ENCODE results near the gene GFAP.
A peak's percentile ranks its signal among the peaks of the same experiment; 100 is the strongest.

The GFAP gene

DNA sequence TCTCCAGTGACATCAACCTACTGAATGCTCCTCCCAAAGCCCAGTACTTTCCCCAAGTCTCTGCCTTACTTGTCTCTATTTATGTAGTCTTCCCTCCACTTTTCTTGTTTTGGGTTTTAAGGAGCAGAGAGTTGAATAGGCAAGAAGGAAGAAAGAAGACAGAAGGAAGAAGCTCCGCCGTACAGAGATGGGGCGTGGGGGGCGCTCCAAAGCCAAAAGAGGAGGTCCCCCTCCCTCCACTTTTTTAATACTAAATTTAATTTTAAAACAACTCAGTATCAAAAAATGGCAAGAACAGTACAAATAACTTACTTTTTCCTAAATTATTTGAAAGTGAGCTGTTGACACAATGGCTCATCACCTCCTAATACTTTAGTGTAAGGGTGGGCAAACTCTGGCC is 20.7 kb downstream of the GFAP start:
- no peak for DNase-seq

DNA sequence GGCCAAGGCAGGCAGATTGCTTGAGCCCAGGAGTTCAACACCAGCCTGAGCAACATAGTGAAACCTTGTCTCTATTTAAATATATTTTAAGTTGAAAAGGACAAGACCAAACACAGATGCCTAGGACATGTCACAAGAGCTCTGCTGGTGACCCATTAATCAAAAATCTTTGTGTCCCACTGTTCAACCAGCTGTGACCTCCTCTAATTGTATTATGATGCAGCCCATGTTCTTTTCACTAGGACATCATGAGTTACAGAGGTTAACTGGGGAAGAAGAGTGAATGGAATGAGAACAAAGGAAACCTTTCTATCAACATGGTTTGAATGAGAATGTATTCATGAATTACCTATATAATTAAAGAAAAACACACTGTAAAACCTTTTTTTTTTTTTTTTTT is 23.1 kb downstream of the GFAP start:
- no peak for DNase-seq

DNA sequence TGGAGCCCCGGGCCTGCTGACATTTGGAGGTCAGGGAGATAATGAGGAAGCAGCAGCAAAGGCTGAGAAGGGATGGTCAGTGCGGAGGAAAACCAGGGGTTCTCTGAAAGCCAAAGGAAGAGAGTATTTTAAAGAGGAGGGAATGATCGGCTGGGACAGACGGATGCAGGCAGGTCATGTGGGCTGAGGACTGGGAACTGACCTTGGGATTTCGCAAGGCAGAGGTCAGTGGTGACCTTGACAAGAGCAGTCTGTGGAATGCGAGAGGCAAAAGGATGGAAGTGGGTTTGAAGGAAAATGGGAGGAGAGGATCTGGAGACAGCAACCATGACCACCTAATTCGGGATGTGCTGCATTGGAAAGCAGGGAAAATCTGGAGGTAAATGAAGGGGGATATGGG is 26.3 kb downstream of the GFAP start:
- DNase-seq: no peak

DNA sequence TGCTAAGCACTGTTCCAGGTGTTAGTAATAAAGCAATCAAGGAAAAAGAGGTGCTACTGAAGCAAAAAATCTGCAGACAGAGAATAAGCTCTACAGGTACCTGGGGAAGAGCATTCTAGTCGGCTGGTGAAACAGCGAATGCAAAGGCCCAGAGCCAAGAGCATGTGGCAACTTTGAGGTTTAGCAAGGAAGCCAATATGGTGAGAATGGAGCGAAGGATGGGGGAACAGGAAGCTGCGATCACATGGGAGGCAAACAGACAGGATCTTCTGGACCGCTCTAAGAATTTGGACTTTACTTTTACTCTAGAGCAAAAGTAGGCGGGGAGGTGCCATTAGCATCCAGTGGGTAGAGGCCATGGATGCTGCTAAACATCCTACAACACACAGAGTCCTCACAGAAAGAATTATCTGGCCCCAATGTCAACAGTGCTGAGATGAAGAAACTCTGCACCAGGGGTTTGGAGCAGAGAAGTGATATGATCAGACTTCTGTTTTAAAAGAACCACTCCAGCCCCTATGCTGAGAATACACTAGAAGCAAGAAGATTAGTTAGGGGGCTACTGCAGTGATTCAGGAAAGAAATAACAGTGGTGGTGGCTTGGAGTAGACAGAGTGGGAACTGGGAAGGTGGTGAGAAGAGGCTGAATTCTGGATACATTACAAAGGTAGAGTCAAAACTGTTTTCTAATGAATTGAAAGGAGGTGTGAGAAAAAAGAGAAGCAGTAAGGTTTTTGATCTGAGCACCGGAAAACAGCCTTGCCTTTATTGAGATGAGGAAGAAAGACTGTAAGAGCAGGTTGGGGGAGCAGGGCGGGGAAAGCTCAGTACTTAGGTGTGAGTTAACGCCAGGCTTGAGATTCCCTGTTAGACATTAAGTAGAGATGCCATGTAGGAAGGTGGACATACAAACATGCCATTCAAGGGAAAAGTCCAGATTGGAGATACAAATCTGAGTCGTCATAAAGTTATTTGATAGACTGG is 27.0 kb downstream of the GFAP start:
- no peak for DNase-seq

DNA sequence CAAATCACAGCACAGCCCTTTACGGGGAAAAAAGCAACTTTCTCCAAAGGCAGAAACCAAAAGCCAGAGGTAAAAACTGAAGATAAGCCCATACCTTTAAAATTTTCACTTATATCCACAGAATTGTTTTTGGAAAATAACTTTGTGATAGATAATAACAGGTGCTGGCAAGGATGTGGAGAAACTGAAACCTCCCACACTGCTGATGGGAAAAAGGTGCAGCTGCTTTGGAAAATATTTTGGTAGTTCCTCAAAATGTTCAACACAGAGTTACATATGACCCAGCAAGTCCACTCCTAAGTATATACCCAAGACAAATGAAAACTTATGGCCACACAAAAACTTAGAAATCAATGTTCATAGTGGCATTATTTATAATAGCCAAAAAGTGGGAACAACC is 28.3 kb downstream of the GFAP start:
- no peak for DNase-seq

DNA sequence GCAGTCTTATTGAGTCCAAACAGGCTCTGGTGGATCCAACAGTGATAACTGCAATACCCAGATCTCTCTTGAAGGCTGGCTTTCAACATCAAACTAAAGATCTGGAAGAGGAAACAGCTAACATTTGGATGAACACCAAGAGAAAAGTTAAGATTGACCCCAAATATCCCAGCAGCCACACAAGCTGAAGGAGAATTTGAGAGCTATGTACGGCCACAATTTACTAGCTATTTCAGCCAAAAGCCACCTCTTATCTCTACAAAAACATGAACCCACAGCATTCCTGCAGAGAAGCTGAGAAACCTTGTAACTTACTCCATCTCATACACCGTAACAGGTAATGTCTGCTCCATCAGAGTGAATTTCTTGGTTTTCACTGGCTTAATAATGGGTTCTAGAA is 30.4 kb downstream of the GFAP start:
- DNase-seq: no peak

DNA sequence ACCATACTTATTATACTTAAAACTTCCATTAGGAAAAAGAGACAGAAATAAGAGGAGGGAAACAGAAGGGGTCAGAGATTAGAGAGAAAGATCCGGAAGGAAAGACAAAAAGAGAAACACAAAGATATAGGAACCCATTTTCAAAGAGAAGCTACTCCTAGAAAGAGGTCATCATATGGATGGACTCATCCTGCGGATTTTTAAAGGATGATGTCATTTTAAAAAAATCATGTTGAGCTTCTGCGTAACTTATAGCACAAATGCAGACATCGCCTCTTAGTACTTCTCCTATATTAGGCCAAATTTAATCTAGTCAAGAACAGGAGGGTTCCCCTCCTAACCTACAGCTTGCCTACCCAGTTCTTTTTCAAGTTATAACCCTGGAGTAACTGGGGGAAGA is 34.2 kb downstream of the GFAP start:
- DNase-seq: no peak

DNA sequence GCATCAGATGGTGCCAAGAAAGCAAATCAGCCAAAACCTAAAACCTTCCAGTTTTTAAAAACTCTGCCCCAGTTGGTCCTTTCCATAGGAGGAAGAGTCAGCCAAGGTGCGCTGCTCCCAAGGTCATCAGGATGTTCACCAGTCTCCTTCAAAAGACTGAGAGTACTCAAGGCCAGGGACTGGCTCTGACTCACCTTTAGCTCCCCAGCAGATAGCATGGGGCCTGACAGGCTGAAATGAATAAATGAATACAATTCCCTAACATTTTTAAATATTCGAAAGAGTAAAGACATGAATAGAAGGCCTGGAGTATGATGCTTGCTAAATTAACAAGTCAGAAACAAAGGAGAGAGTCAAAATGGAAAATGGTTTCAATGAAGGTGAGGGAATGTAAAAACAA is 35.2 kb downstream of the GFAP start:
- no peak for DNase-seq

DNA sequence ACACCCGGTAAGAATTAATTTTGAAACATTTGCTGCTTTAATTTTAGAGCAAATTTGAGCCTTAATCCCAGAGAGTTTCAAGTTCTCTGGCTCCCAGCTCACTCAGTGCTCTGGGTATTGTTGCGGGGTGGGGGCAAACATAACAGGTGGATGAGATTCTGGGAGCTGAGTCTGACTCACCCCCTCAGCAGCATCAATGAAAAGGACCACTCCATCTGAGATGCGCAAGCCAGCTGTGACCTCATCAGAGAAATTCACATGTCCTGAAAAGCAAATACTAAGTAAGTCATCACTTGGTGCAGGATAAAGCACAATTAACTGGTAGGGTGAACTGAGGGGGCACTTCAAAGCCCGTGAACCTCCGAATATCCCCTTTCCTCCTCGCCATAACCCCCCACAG is 35.9 kb downstream of the GFAP start:
- DNase-seq: no peak

DNA sequence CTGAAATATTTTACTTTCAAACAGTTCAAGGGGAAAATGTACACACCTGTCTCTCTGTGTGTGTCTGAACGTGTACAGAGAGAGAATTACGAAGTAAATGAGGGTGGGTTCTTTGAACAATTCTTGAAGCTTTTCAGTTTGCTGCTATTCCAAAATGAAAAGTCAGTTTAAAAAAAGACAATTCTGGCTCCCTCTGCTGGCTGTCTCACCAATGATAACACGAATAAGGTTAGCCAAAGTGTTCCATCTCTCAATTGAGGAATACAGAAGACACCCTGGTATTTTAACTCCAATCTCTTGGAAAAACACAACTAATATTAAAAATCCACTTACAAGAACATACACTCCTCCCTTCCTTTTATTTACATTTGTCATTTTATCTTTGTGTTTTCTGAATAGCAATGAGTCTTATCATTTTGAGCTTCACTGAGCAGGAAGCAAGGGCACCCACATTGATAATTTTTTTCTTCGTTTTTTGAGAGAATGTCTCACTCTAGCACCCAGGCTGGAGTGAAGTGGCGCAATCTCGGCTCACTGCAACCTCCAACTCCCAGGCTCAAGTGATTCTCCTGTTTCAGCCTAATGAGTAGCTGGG is 36.6 kb downstream of the GFAP start:
- no peak for DNase-seq

DNA sequence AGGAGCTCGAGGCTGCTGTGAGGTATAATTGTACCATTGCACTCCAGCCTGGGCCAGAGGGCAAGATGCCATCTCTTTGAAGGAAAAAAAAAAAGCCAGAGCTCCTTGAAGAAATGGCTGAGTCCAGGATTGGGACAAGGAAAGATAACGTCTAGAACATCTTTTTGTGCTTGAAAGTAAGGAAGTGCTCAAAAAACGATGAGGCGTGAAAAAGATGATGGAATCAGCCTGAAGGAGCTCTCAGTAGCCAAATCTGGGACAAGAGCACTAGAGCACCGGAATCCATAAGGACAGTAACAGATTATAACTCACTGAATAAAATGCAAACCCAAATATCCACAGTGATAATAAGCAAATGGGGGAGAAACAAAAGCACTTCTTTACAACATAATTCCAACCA is 38.2 kb downstream of the GFAP start:
- no peak for DNase-seq

DNA sequence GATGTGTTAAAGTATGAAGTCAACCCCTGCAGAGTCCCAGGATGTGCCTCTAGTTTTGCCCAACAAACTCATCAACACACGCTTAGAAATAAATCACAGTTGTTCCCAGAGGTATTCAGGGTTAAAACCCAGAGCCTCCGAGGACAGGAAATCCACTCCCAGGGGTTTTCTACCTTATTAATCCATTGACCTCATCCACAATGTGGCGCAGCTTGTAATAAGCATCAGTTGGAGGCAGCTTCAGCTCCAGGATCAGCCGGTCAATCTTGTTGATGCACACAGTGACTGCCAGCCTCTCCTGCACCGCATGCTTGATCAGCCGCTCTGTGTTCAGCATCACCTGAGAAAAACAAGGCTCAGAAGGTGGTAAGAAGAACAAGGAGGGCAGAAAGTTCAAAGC is 39.5 kb downstream of the GFAP start:
- DNase-seq: no peak

DNA sequence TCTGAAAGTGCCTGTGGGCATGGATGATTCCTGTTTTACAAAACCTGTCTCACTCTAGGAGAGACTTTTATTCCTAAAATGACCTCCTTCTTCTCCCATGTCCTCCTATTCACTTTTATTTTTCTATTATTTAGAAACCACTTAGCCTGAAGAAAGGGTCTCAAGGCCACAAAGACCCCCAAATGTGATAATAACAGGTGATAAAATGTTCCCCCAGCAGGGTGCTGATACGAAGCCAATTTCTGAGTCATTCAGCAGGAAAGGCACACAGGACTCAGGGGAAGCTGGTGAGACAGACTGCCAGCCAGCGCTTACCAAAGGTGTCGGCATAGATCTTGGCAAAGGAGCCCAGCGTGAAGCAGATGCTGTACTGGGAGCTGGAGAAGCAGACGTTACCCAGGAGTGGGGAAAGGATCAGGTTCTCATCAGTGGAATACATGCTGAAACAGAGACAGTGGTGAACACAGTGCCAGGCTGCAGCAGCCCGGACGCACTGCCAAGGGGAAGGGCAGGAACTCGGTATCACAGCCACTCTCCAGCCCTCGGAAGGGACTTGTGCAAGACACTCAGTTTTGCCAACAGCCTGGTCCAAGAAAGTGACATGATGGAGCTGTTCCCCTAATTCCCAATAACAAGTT is 43.0 kb downstream of the GFAP start:
- no peak for DNase-seq

DNA sequence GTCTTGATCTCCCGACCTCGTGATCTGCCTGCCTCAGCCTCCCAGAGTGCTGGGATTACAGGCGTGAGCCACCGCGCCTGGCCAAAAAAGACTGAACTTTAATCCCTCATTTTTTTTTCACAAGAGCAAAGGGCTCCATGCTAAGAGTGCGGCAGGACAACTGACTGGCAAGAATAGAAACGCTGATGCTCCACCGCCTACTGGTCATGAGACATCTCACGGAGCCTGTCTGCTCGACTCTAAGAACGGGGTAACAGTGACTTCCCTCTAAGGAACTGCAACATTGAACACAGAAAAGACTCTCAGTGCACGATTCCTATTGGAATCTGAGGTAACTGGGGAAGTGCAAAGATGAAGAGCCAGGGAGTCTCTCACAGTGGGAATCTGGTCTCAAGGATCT is 43.7 kb downstream of the GFAP start:
- DNase-seq: no peak

DNA sequence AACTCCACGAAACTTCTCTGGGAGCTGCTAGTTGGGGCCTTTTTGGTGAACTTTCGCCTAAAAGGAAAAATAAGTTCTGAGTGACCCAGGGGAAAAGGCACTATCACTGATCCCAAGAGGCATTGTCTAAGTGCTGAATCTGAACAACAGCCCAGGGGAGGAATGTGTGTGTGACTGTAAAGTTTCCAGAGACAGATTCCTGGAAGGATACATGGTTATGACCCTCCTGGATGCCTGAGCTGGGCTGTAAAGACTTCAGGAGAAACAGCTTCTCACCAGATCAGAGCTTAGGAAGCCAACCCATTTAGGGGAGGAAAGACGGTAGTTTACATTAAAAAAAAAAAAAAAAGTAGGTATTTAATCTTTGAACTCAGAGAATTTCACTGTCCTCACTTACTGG is 47.5 kb downstream of the GFAP start:
- DNase-seq: no peak

DNA sequence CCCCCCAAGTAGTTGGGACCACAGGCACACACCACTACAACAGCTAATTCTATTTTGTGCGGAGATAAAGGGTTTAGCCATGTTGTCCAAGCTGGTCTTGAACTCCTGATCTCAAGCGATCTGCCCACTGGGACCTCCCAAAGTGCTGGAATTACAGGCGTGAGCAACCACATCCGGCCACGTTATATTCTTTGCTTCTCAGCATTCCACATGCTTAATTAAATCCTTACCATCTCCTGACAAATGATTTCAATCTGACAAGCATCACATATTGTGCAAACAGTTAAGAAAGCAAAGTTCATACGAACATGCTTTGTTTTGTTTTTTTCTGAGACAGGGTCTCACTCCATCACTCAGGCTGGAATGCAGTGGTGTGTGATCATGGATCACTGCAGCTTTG is 49.4 kb downstream of the GFAP start:
- no peak for DNase-seq

DNA sequence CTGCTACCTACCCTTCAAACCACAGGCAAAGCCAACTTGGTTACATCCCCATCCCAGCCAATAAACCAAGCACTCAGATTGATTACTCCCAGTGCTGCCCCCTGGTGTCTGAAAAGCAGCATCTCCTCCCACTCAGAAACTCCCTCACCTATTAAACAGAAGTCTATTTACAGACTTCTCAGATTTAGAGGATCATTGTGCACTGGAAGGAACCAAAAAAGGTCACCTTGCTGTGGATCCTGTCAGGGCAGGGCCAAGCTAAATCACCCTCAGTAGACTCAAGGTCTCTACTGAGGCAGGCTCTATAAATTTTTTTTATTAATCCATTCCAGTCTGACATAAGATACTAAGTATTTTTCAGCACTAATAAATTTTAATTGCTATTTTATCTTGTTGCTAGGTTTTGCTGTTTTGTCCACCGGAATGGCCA is 50.1 kb downstream of the GFAP start:
- DNase-seq: peak; percentile 65

DNA sequence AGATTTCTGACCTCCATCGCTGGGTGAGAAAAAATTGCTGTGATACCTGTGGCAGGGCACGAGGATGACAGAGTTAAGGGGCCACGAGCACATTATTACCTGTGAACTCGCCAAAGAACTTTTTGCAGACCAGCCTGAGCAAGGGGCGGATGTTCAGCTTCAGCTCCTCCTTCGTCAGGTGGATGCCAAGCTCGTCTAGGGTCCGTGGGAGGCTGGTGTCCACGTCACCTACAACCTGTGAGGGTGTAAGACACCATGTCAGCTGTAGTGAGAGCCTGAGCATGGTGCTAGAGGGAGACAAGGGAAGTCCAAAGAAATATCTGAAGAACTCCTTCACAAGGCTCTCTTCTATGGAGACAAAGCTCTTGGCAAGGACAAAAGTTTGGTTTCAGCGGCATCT is 50.5 kb downstream of the GFAP start:
- no peak for DNase-seq

DNA sequence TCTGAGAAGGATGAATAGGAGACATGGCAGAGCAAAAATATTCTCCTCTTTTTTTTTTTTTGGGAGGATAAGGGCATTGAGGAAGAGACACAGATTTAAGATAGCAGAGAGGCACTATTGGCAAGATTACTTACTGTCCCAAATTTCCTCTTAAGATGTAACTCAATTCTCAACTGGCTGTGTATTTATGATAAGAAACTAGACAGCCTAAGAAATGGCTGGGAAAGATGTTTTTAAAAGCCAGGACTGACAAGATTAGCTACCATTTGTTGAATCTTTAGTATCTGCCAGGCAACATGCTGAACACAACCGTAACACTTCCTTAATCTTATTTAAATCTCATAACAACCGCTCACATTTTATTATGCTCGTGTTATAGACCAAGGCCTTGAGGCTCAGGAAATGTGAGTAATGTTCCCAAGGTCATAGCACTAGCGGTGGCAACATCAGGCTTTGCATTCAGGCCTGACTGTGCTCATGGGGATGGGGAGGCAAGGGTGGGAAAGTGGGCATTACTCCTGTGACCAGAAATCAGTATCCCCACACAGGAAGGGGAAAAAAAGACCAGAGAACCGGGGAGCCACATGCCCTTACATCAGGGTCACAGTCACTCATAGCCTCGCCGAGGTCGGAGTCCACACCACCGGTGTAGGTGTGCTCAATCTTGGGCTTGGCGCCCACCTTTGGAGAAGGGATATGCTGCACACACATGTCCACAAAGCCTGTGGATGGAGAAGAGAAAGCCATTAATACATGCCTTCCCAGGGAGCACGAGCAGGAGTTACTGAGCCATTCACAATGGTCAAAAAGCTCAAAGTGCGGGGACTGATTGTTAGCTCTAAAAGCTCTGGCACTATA is 52.0 kb downstream of the GFAP start:
- no peak for DNase-seq

DNA sequence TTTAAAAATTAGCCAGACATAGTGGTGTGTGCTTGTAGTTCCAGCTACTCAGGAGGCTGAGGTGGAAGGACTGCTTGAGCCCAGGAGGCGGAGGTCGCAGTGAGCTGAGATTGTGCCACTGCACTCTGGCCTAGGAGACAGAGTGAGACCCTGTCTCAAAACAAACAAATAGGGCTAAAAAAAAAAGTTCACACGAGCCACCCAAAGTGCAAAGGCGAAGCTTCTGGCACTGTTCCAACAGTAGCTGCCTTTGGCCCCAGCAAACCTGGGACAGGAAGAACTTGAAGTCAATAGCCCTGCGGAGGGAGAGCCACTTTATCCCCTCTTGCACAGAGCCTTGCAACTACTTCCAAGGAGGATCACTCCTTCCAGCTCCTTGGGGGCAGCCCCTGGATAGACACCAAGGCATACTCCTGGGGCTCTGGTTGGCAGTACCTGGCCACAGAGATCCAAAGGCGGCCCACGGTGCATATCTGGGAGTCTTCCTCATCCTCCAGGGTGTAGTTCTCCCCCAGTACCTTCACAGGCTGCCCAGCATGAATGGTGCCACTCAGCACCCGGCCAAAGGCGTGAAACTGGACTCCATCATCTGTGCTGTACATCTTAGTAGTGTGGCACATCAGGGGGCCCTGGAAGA is 52.9 kb downstream of the GFAP start:
- no peak for DNase-seq

DNA sequence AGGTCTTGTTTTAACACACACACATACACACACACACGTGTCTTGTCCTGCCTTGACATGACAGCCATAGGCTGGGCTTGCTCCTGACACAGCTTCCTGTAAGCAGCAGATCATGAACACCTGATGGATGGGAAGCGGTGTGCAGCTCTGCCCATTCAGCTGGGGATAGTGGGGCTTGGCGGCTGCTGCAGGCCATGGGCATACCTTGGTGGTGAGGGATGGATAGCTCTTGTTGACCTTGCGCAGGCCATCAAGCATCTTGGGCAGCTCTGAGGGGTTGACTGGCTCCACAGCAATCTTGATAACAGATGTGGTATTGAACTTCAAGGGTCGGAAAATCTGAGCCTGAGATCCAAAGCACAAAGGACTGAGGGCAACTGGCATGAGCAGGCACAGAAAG is 55.6 kb downstream of the GFAP start:
- no peak for DNase-seq

DNA sequence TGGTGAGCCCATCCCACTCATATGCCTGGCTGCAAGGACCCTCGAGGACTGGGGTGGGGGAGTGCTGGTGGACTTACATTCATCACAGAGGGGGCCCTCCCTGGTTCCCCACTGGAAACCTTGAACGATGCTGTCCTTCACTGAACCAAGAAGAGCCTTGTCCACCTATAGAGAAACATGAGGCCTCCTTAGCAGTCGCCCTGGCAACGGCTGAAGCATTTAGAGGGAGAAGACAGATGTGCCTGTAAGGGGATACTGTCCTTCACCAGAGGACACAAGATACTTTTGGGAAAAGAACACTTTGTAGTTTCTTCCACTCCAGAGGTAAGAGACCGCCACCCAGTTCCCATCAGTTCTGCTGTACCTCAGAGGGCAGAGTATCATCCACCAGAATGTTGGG is 61.1 kb downstream of the GFAP start:
- DNase-seq: no peak
